ENCODE results near the gene CEACAM18.

Gene CEACAM18

DNA sequence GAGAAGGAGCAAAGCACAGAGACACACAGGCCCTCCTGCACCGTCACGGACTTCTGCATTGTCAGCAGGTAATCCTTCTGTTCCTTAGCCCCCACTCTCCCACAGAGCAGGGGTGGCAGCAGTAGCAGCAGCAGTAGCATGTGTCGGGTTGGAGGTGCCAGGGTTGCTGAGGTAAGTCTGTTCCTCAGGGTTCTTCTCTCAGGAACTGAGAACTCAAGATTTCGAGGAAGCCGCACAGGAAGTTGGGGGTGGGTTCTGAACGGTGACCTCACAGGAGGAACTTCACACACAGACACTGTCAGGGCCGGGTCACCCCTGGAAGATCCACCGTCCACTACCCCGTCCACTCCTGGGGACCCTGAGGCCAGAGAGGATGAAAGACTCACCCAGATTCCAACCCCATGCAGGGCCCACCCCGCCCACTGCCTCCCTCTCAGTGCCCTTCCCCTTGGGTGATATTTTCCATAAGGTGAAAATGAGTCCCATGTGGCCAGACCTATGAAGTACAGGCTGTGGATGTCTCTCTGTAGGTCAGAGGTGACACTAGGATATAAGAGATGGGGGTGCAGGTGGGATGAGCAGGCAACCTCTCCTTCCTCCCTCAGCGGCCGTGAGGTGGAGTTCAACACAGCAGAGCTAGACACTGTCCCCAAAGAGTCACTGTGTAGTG lies 23.4 kb downstream of the CEACAM18 start, which contains the start of gene SIGLEC12:
SIGLEC12 (minus strand) TSS at position 207 of the 670 bp plus-strand sequence; CDS start at position 140, 67 bp downstream.
- no peak for DNase-seq (ENCODE audit: low spot score)
- TF ChIP-seq, protein P1, sequence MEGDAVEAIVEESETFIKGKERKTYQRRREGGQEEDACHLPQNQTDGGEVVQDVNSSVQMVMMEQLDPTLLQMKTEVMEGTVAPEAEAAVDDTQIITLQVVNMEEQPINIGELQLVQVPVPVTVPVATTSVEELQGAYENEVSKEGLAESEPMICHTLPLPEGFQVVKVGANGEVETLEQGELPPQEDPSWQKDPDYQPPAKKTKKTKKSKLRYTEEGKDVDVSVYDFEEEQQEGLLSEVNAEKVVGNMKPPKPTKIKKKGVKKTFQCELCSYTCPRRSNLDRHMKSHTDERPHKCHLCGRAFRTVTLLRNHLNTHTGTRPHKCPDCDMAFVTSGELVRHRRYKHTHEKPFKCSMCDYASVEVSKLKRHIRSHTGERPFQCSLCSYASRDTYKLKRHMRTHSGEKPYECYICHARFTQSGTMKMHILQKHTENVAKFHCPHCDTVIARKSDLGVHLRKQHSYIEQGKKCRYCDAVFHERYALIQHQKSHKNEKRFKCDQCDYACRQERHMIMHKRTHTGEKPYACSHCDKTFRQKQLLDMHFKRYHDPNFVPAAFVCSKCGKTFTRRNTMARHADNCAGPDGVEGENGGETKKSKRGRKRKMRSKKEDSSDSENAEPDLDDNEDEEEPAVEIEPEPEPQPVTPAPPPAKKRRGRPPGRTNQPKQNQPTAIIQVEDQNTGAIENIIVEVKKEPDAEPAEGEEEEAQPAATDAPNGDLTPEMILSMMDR (IDR thresholded peaks at IDR 0.05; ENCODE audit: extremely low read depth, missing control alignments): no peak

DNA sequence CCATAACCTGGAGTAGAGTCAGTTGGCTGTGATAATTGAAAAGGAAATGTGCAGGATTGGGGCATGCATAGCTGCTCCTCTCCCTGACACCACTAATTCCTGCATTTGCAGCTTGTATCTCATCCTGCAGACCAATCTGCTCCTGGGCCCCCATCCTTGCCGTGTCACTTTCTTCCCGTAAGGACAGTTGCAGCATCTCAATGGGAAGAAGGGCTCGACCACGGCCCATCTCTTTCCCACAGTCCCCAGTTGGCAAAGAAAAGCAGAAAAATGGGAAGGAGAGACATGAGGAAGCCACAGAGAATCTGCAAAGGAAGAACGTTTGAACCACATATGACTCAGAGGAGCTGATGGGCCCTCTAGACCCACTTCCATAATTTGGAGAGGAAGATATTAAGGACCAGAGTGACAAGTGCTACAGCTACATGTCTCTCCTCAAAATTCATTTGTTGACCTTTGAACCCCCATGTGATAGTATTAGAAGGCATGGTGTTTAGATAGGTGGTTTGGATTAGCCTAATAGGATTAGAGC lies 25.0 kb downstream of the CEACAM18 start:
- TF ChIP-seq, protein P1 (IDR thresholded peaks at IDR 0.05; ENCODE audit: extremely low read depth, missing control alignments): no peak
- no peak for DNase-seq (ENCODE audit: low spot score)

DNA sequence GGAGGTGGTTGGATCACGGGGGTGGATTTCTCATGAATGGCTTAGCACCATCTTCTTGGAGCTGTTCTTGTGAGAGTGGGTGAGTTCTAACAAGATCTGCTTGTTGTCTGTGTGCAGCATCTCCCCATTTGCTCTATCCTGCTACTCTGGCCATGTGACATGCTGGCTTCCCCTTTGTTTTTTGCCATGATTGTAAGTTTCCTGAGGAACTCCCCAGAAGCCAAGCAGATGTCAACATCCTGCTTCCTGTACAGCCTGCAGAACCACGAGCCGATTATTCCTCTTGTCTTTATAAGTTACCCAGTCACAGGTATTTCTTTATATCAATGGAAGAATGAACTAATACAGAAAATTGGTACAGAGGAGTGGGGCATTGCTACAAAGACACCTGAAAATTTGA lies 25.6 kb downstream of the CEACAM18 start:
- no peak for DNase-seq (ENCODE audit: low spot score)

DNA sequence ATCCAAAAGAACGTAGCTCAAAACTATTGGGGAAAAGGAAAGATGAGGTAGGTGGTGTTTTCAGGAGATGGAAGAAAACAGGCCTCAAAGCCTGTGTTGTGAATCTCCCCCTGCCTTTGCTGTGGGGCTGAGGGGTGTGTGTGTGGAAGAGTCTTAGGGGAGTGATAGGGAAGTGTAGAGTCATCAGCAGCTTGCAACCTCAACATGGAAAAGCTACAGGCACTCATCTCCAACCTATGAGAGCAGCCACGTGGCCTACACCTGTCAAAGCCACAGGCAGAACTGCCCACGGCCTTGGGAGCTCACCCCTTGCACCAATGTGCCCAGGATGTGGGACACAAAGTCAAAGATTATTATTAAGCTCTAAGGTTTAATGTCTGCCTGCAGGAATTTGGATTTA lies 27.6 kb downstream of the CEACAM18 start:
- TF ChIP-seq, protein P1 (IDR thresholded peaks at IDR 0.05; ENCODE audit: extremely low read depth, missing control alignments): no peak
- no peak for DNase-seq (ENCODE audit: low spot score)

More for the DNA sequence above, 25.6 kb downstream of the CEACAM18 start:
- TF ChIP-seq, protein P1 (IDR thresholded peaks at IDR 0.05; ENCODE audit: extremely low read depth, missing control alignments): no peak

DNA sequence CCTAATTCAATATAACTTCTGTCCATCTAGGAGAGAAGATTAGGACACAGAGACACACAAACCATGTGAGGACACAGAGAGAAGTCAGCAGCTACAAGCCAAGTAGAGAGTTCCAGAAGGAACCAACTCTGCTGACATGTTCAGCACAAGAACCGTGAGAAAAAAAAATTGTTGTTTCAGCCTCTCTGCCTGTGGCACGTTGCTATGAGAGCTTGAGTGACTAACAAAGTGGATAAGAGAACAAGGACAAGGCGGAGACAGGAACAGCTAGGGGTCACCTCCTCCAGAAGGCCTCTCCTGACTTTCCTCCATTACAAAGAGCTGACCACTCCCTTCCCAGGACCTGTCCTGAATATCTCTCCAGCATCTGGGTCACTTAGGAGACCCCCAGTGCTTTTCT lies 28.9 kb downstream of the CEACAM18 start:
- no peak for DNase-seq (ENCODE audit: low spot score)
- TF ChIP-seq, protein P1 (IDR thresholded peaks at IDR 0.05; ENCODE audit: extremely low read depth, missing control alignments): no peak

DNA sequence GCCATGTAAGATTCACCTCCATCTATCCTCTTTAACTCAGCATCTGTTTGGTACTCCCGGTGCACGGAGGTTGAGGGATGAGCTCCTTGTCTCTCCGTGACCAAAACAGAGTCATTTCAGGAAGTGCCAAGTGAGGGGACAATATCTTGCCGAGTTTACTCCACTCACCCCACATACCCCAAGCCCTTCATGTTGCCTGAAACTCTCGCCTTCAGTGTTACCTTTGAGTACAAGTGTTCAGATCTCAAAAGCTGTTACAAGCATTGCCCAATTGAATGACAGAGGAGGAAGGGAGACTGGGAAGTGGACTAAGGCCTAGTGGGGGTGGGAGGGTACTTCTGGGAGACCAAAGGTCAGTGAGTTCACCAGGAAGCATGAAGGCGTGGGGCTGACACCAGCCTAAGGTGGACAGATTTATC lies 29.3 kb downstream of the CEACAM18 start:
- TF ChIP-seq, protein P1 (IDR thresholded peaks at IDR 0.05; ENCODE audit: extremely low read depth, missing control alignments): no peak
- DNase-seq (ENCODE audit: low spot score): no peak

DNA sequence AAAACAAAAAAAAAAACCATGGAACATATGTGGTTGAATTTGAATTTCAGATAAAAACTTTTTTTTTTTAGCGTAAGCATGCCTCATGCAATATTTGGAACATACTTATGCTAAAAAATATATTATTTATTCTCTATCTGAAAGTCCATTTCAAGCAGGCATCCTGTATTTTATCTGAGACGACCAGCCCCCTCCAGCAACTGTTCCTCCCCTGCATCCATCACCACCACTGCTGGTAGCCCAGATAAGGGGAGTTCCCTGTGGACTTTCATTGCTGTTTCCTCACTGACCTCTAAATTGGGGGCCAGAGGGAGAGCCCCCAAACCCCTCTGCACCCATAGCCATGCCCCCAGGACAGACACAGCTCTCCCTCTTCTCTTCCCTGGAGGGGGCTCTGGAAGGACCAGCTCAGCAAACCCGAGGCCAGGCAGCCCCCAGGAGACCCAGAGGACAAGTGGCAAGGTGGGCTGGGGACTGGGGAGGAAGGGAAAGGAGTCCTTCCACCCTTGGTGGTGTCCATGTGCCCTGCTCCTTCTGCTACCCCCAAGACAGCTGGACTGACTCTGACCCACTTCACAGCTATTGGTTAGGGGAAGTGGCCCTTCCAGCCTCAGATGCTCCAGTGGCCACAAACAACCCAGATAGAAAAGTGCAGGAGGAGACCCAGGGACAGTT lies 29.9 kb downstream of the CEACAM18 start:
- DNase-seq (ENCODE audit: low spot score): no peak

More for the DNA sequence above, 29.9 kb downstream of the CEACAM18 start:
- TF ChIP-seq, protein P1 (IDR thresholded peaks at IDR 0.05; ENCODE audit: extremely low read depth, missing control alignments): no peak

Measured in GM20000 (cell line).